ENCODE data around the gene CTNNA3.

The CTNNA3 gene

GRCh38 chr10:67115972-67116371, 580.0 kb downstream of the CTNNA3 start:
- Histone ChIP-seq H3K27ac (ENCODE audit: low read depth, low read length) (no peak overlapping the region), H3K4me1 (ENCODE audit: control insufficient read depth, insufficient read depth, low read length) (no peaks in the 10 kb centered on the region), H3K4me3 (ENCODE audit: low read depth, low read length) (no peak overlapping the region), H3K9ac (ENCODE audit: low read length) (no peak overlapping the region), H3K27me3 (ENCODE audit: control insufficient read depth, insufficient read depth, low read length) (no peaks in the 10 kb centered on the region), H3K9me3 (ENCODE audit: control insufficient read depth, insufficient read depth, low read depth, low read length) (no peaks in the 10 kb centered on the region), H3K36me3 (ENCODE audit: control insufficient read depth, insufficient read depth, low read length) (no peaks in the 10 kb centered on the region)

GRCh38 chr10:67114945-67115344, 581.0 kb downstream of the CTNNA3 start:
- H3K27me3 ChIP-seq (ENCODE audit: control insufficient read depth, insufficient read depth, low read length): no peaks in the 10 kb centered on the region
- no peaks in the 10 kb centered on the region for H3K36me3 ChIP-seq (ENCODE audit: control insufficient read depth, insufficient read depth, low read length)
- no peaks in the 10 kb centered on the region for H3K4me1 ChIP-seq (ENCODE audit: control insufficient read depth, insufficient read depth, low read length)
- H3K4me3 ChIP-seq (ENCODE audit: low read depth, low read length): no peak overlapping the region
- no peaks in the 10 kb centered on the region for H3K9me3 ChIP-seq (ENCODE audit: control insufficient read depth, insufficient read depth, low read depth, low read length)
- no peak overlapping the region for H3K27ac ChIP-seq (ENCODE audit: low read depth, low read length)
- no peak overlapping the region for H3K9ac ChIP-seq (ENCODE audit: low read length)

- Histone ChIP-seq H3K9me3 (ENCODE audit: control insufficient read depth, insufficient read depth, low read depth, low read length) (no peaks in the 10 kb centered on the region), H3K36me3 (ENCODE audit: control insufficient read depth, insufficient read depth, low read length) (no peaks in the 10 kb centered on the region), H3K27ac (ENCODE audit: low read depth, low read length) (no peak overlapping the region), H3K27me3 (ENCODE audit: control insufficient read depth, insufficient read depth, low read length) (no peaks in the 10 kb centered on the region), H3K4me1 (ENCODE audit: control insufficient read depth, insufficient read depth, low read length) (no peaks in the 10 kb centered on the region), H3K9ac (ENCODE audit: low read length) (no peak overlapping the region), H3K4me3 (ENCODE audit: low read depth, low read length) (no peak overlapping the region)
Measured at GRCh38 chr10:67112765-67113164, 583.2 kb downstream of the CTNNA3 start.

GRCh38 chr10:67110286-67110685, 585.7 kb downstream of the CTNNA3 start:
- Histone ChIP-seq H3K4me1 (ENCODE audit: control insufficient read depth, insufficient read depth, low read length) (no peaks in the 10 kb centered on the region), H3K27me3 (ENCODE audit: control insufficient read depth, insufficient read depth, low read length) (no peaks in the 10 kb centered on the region), H3K9ac (ENCODE audit: low read length) (no peak overlapping the region), H3K27ac (ENCODE audit: low read depth, low read length) (no peak overlapping the region), H3K9me3 (ENCODE audit: control insufficient read depth, insufficient read depth, low read depth, low read length) (no peaks in the 10 kb centered on the region), H3K4me3 (ENCODE audit: low read depth, low read length) (no peak overlapping the region), H3K36me3 (ENCODE audit: control insufficient read depth, insufficient read depth, low read length) (no peaks in the 10 kb centered on the region)

- H3K27ac ChIP-seq (ENCODE audit: low read depth, low read length): no peak overlapping the region
- no peaks in the 10 kb centered on the region for H3K36me3 ChIP-seq (ENCODE audit: control insufficient read depth, insufficient read depth, low read length)
- H3K4me1 ChIP-seq (ENCODE audit: control insufficient read depth, insufficient read depth, low read length): no peaks in the 10 kb centered on the region
- no peaks in the 10 kb centered on the region for H3K27me3 ChIP-seq (ENCODE audit: control insufficient read depth, insufficient read depth, low read length)
- no peaks in the 10 kb centered on the region for H3K9me3 ChIP-seq (ENCODE audit: control insufficient read depth, insufficient read depth, low read depth, low read length)
- H3K9ac ChIP-seq (ENCODE audit: low read length): no peak overlapping the region
- H3K4me3 ChIP-seq (ENCODE audit: low read depth, low read length): no peak overlapping the region
Measured at GRCh38 chr10:67107670-67108069, 588.3 kb downstream of the CTNNA3 start.

- no peak overlapping the region for H3K27ac ChIP-seq (ENCODE audit: low read depth, low read length)
- H3K27me3 ChIP-seq (ENCODE audit: control insufficient read depth, insufficient read depth, low read length): no peaks in the 10 kb centered on the region
- H3K9ac ChIP-seq (ENCODE audit: low read length): no peak overlapping the region
- H3K4me3 ChIP-seq (ENCODE audit: low read depth, low read length): no peak overlapping the region
- no peaks in the 10 kb centered on the region for H3K9me3 ChIP-seq (ENCODE audit: control insufficient read depth, insufficient read depth, low read depth, low read length)
- peaks cover 7% of the 10 kb centered on the region; the same call in 1 of the 2 replicates for H3K4me1 ChIP-seq (ENCODE audit: control insufficient read depth, insufficient read depth, low read length)
- no peaks in the 10 kb centered on the region for H3K36me3 ChIP-seq (ENCODE audit: control insufficient read depth, insufficient read depth, low read length)
Measured at GRCh38 chr10:67100951-67101350, 595.0 kb downstream of the CTNNA3 start.

GRCh38 chr10:67098461-67098860, 597.5 kb downstream of the CTNNA3 start:
- H3K27me3 ChIP-seq (ENCODE audit: control insufficient read depth, insufficient read depth, low read length): no peaks in the 10 kb centered on the region
- no peak overlapping the region for H3K4me3 ChIP-seq (ENCODE audit: low read depth, low read length)
- peak overlapping the region; percentile 55; the same call in 1 of the 2 replicates for H3K27ac ChIP-seq (ENCODE audit: low read depth, low read length)
- H3K9me3 ChIP-seq (ENCODE audit: control insufficient read depth, insufficient read depth, low read depth, low read length): no peaks in the 10 kb centered on the region
- peaks cover 7% of the 10 kb centered on the region; the same call in 1 of the 2 replicates for H3K4me1 ChIP-seq (ENCODE audit: control insufficient read depth, insufficient read depth, low read length)
- H3K9ac ChIP-seq (ENCODE audit: low read length): no peak overlapping the region
- H3K36me3 ChIP-seq (ENCODE audit: control insufficient read depth, insufficient read depth, low read length): no peaks in the 10 kb centered on the region

- no peaks in the 10 kb centered on the region for H3K9me3 ChIP-seq (ENCODE audit: control insufficient read depth, insufficient read depth, low read depth, low read length)
- no peaks in the 10 kb centered on the region for H3K27me3 ChIP-seq (ENCODE audit: control insufficient read depth, insufficient read depth, low read length)
- no peak overlapping the region for H3K4me3 ChIP-seq (ENCODE audit: low read depth, low read length)
- H3K27ac ChIP-seq (ENCODE audit: low read depth, low read length): no peak overlapping the region
- no peak overlapping the region for H3K9ac ChIP-seq (ENCODE audit: low read length)
- H3K4me1 ChIP-seq (ENCODE audit: control insufficient read depth, insufficient read depth, low read length): peaks cover 7% of the 10 kb centered on the region; the same call in 1 of the 2 replicates
- H3K36me3 ChIP-seq (ENCODE audit: control insufficient read depth, insufficient read depth, low read length): no peaks in the 10 kb centered on the region
Measured at GRCh38 chr10:67095531-67095930, 600.5 kb downstream of the CTNNA3 start.

GRCh38 chr10:67088036-67088435, 608.0 kb downstream of the CTNNA3 start:
- no peaks in the 10 kb centered on the region for H3K36me3 ChIP-seq (ENCODE audit: control insufficient read depth, insufficient read depth, low read length)
- no peak overlapping the region for H3K4me3 ChIP-seq (ENCODE audit: low read depth, low read length)
- no peaks in the 10 kb centered on the region for H3K4me1 ChIP-seq (ENCODE audit: control insufficient read depth, insufficient read depth, low read length)
- no peaks in the 10 kb centered on the region for H3K27me3 ChIP-seq (ENCODE audit: control insufficient read depth, insufficient read depth, low read length)
- no peak overlapping the region for H3K27ac ChIP-seq (ENCODE audit: low read depth, low read length)
- H3K9me3 ChIP-seq (ENCODE audit: control insufficient read depth, insufficient read depth, low read depth, low read length): no peaks in the 10 kb centered on the region
- no peak overlapping the region for H3K9ac ChIP-seq (ENCODE audit: low read length)

- no peaks in the 10 kb centered on the region for H3K9me3 ChIP-seq (ENCODE audit: control insufficient read depth, insufficient read depth, low read depth, low read length)
- no peaks in the 10 kb centered on the region for H3K36me3 ChIP-seq (ENCODE audit: control insufficient read depth, insufficient read depth, low read length)
- H3K4me1 ChIP-seq (ENCODE audit: control insufficient read depth, insufficient read depth, low read length): no peaks in the 10 kb centered on the region
- H3K9ac ChIP-seq (ENCODE audit: low read length): no peak overlapping the region
- no peak overlapping the region for H3K27ac ChIP-seq (ENCODE audit: low read depth, low read length)
- no peak overlapping the region for H3K4me3 ChIP-seq (ENCODE audit: low read depth, low read length)
- H3K27me3 ChIP-seq (ENCODE audit: control insufficient read depth, insufficient read depth, low read length): no peaks in the 10 kb centered on the region
Measured at GRCh38 chr10:67087135-67087425, 608.9 kb downstream of the CTNNA3 start.

GRCh38 chr10:67086327-67087134, 609.5 kb downstream of the CTNNA3 start:
- no peak overlapping the region for H3K9ac ChIP-seq (ENCODE audit: low read length)
- no peak overlapping the region for H3K27ac ChIP-seq (ENCODE audit: low read depth, low read length)

More at GRCh38 chr10:67086327-67087134, 609.5 kb downstream of the CTNNA3 start:
- H3K9me3 ChIP-seq (ENCODE audit: control insufficient read depth, insufficient read depth, low read depth, low read length): no peaks in the 10 kb centered on the region
- no peaks in the 10 kb centered on the region for H3K27me3 ChIP-seq (ENCODE audit: control insufficient read depth, insufficient read depth, low read length)
- H3K36me3 ChIP-seq (ENCODE audit: control insufficient read depth, insufficient read depth, low read length): no peaks in the 10 kb centered on the region
- no peak overlapping the region for H3K4me3 ChIP-seq (ENCODE audit: low read depth, low read length)
- H3K4me1 ChIP-seq (ENCODE audit: control insufficient read depth, insufficient read depth, low read length): no peaks in the 10 kb centered on the region

Data from HUES6 (cell line).